Transverse colon (tissue), 4 donors: ENCODE data around the gene SMYD3.

ENCODE experiments used
- CTCF ChIP-seq, 5 experiments: fragments of 200-600 bp in 3 of 5; fragments of 450-650 bp in 2 of 5; sonication (generic) in 3 of 5; IDR thresholded peaks; 1 replicate in 2 of 5; 2 replicates in 3 of 5; pipeline ENCODE4 v1.5.1; 2016 to 2017; ENCODE audit warnings: antibody characterized with exemption in 5 of 5, inconsistent platforms in 3 of 5, mild to moderate bottlenecking in 2 of 5, moderate library complexity in 1 of 5
- EP300 ChIP-seq: sonication (generic); formaldehyde crosslinking; IDR thresholded peaks from one replicate; pipeline ENCODE4 v1.6.1; 2017; ENCODE audit warnings: antibody characterized with exemption, low read depth
- POLR2A ChIP-seq: fragments of 450-650 bp; IDR thresholded peaks from one replicate; pipeline ENCODE4 v1.6.1; 2016; ENCODE audit warnings: antibody characterized with exemption, mild to moderate bottlenecking, moderate library complexity
- POLR2AphosphoS5 ChIP-seq, 3 donors: sonication (generic); formaldehyde crosslinking; IDR thresholded peaks; one replicate each; pipeline ENCODE4 v1.6.1; 2016; ENCODE audit warnings: antibody characterized with exemption in 3 of 3

GRCh38 chr1:245715970-245716369, 791.1 kb downstream of the SMYD3 start:
- TF ChIP-seq CTCF (IDR thresholded peaks at IDR 0.05) = no peak
- TF ChIP-seq POLR2A = no peak
- no peak for TF ChIP-seq EP300
- no peak for TF ChIP-seq POLR2AphosphoS5 (IDR thresholded peaks at IDR 0.05)
